ENCODE data around the gene CMIP.

The CMIP gene

DNA sequence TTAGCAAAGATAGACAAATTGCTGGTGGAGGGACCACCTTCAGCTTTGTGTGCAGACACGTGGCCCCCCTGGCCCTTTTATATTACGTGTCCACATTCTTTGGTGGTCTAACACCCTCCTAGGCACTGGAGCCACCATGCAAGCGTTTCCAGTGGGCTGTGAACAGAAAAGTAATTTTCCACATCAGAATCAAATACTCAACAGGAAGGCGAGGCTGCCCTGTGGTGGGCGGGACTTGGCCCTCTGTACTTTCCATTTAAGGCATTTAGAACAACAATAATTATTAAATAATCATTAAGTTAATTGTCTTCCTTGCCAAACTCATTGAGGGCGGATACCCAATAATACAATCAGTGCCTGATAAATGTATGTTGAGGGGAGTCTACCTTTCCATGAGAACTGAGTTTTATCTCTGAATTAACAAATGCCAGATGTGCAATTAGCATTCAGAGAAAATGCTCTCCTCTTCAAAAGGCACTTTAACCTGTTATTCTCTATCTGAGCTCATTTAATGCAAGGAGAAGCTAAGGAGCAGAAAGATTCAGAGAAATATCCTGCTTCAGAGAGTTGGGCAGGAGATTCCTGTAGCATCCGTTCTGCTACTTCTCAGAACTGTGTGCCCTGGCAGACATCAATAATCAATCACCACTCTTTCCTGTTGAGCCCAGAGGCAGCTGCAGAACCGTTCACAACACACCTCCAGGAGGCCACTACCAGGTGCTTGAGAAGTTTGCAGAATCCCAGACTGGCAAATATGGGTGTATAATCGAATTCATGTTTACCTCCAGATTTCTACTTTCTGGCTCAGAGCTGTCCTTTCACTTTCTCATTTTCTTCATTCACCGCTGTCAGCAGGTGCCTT lies 109.4 kb downstream of the CMIP start:
- DNase-seq = no peak

DNA sequence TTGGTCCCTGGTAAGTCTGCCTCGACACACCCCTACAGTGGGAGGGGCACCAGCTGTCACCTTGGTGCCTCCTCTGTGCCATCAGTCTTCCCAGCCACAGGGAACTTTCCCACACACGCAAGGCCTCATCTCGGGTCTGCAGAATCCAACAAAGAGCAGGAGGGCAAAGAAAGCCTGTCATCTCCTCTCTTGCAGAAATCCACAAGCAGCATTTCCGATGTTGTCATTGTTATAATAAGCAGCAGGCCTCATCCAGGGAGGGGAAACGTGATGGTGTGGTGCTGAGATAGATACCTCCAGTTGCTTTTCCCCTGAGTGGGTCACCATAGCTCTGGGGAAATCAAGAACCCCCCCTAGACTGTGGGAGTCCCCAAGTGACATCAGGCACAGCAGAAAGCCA lies 110.4 kb downstream of the CMIP start:
- DNase-seq = no peak

DNA sequence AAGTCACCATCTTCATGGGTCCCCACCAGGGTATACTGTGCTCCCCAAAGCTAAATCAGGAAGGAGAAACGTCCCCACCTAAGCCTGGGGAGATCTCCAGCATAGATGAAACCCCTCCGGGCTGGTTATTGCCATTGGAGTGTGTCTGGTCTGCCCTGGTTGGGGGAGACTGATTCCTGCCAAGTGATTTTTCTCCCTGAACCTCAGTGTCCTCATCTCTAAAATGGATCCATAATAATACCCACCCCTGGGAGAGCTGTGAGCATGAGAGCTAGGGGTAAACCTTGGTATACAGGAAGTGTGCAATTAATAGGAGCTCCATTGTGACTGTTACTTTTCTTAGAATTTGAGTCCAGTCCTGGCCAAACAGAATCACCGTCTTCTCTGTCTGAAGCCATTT lies 111.1 kb downstream of the CMIP start:
- no peak for DNase-seq

DNA sequence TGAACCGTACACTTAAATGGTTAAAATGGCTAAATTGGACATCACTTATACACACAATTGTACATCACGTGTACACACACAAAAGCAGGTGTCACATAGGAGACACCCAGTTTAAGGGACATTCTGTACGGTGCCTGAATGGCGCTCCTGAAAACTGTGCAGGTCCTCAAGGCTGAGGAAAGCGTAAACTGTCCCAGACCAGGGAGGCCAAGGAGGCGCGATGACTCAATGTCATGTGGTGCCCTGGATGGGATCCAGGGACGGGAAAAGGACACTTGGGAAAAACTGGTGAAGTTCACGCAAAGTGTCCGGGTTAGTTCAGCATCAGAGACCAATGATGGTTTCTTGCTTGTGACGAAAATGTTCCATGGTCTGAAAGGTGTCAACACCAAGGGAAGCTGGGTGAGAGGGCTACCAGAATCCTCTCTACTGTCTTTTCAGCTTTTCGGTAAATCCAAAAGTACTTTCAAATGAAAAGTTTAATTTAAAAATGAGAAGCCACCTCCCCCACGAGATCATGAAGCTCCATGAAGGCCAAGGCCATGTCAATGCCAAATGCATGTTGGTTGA lies 112.2 kb downstream of the CMIP start:
- no peak for DNase-seq

DNA sequence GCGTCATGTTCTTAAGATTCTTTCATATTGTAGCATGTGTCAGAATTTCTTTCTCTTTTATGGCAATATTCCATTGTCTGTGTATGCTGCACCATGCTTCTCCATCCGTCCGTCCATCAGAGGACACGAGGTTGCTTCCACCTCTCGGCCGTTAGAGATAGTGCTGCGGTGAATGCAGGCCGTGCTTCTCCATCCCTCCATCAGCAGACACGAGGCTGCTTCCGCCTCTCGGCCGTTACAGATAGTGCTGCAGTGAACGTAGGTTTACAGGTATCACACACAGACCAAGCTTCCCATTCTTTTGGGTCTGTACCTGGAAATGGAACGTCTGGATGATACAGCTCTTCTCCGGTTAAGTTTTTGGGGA lies 113.5 kb downstream of the CMIP start:
- no peak for DNase-seq

DNA sequence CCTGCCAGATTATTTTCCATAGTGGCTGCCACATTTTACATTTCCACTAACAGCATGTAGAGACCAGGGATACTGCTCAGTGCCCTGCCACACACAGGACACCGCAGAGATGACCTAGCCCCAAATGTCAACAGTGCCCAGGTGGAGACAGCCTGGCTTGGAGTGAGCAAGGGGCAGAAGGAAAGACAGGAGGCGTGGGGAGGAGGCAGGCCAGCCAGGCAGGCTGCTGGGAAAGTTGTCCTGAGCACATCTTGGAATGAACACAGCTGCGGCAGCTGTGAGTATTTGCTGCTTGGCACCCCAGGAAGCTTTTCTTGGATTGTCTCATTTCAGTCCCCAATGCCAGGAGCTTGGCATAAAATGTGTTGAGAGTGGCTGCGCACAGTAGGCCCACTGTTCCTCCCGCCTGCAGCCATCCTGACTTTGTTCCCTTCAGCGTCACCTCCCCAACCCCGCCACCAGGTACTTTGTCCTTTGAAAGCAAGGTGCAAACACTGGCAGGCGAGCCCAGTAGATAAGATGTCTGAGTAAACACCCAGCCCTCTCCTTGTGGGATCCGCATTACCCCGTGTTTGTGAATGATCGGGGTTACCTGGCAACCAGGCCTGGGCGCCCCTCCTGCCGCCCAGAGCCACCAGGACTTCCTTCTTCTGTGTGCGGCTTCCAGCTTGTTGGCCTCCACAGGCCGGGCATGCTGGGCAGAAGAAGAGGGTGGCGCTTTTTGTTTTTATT lies 114.0 kb downstream of the CMIP start:
- DNase-seq = no peak

DNA sequence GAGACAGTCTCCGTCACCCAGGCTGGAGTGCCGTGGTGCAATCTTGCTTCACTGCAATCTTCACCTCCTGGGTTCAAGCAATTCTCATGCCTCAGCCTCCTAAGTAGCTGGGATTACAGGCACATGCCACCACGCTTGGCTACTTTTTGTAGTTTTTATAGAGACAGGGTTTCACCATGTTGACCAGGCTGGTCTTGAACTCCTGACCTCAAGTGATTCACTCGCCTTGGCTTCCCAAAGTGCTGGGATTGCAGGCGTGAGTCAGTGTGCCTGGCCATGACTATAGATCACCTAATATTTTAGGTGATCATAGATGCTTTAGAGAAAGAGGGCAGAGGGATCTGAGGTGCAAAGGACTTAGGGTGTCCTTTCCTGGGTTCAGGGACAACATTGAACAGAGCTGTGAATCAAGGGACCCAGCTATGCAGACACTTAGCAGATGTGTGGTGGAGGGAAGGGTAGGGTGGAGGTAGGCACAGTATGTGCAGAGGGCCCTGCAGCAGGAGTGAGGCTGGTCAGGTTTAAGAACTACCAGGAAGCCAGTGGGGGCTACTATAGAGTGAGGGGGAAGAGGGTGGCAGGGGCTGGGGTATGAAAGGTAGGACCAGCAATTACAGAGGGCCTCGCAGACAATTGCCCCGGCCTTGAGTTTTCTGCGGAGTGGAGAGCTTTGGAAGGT lies 116.5 kb downstream of the CMIP start:
- DNase-seq = no peak

DNA sequence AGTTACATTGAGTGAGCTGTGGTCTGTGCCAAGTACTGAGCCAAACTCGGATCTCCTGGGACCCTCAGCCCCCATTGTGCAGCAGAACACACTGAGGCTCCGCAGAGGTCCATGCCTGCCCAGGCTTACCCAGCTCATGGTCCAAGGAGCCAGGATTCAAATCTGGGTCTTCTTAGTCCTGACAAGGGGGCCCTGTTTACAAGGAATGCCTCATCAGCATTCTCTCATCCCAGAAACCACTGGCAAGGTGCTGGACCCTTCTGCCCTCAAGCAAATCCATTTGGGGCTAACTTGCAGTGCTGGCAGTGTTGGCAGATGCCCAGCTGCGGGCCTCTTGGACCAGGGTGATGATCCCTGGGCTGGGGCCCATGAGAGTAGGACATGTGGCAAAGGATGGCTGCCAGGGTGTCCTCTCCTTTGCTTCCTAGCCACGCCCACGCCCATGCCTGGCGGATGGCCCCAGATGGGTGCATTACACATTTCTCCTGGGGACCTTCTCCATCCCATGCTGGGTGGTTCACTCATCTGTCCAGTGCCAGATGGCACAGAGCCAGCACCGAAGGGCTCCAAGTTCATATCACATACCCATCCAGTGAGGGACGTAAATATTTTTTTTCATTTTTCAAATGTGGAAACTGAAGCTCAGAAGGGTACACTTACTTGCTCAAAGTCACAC lies 117.7 kb downstream of the CMIP start:
- DNase-seq = no peak

DNA sequence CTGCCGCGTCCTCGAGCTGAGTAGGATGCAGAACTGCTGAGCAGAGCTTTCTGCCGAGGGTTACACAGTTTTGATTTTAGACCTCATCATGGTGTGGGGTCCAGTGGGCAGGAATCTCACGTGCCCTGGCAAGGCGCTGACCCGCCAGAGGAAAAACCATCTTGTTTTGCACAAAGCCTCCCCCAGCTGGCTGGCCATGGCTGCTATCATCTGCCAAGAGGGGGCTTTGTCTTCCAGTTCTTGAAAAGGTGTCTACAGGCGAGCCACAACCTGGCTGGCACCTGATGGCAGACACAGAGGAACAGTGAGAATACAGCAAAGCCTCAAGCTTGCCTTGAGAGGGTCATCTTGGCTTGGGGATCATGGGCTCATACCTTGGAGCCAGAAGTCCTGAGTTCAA lies 118.3 kb downstream of the CMIP start:
- DNase-seq = no peak

DNA sequence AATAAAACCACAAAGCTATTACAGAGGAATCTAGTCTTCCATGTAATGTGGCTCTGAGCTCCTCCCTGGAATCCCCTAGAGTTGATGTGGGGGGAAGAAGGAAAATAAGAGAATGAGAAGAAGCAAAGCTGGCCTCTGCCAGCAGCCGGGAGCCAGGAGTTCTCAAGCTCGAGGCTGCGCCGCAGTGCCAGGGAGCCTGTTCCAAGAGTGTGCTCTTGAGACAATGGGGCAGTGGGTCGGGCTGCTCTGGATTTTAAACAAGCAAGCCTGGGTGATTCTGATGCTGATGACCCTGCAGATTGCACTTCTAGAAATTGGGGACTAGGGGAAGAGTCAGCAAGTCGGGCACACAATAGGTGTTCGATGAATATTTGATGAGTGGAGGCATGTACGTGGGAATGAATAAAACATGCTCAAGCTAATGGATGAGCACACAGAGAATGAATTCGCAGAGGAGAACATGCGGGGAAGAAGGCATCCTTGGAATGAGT lies 119.9 kb downstream of the CMIP start:
- DNase-seq = no peak

DNA sequence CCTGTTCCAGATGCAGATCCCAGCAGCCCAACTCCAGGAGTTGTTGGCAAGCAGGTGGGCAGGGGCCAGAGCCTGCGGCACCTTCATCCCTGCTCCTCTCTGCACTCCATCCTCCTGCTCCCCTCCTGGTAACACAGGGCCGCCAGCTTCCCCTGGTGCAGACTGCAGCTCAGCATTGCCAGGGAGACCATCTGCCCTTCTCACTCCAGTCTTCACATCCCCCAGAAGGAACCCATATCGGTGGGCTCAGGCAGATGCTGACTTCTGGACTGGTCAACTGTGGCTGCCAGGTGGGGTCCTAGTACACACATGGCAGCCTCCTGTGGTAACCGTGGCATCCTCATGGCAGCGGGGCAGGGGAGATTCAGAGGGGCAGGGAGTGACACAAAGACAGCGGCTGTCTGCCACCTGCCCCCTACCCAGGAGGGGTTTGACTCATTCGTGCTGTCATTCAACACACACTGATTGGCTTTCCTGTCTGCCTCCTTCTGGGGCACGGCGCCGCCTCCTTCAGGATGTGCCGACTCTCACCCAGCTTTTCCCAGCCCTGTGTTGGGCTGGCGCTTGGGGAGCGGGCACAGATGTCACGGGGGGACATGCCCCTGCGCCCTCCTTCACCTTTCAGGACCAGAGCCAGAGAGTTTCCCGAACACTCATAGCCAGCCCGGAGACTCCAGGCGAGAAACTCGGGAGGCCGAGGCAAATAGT lies 120.9 kb downstream of the CMIP start:
- DNase-seq = no peak

DNA sequence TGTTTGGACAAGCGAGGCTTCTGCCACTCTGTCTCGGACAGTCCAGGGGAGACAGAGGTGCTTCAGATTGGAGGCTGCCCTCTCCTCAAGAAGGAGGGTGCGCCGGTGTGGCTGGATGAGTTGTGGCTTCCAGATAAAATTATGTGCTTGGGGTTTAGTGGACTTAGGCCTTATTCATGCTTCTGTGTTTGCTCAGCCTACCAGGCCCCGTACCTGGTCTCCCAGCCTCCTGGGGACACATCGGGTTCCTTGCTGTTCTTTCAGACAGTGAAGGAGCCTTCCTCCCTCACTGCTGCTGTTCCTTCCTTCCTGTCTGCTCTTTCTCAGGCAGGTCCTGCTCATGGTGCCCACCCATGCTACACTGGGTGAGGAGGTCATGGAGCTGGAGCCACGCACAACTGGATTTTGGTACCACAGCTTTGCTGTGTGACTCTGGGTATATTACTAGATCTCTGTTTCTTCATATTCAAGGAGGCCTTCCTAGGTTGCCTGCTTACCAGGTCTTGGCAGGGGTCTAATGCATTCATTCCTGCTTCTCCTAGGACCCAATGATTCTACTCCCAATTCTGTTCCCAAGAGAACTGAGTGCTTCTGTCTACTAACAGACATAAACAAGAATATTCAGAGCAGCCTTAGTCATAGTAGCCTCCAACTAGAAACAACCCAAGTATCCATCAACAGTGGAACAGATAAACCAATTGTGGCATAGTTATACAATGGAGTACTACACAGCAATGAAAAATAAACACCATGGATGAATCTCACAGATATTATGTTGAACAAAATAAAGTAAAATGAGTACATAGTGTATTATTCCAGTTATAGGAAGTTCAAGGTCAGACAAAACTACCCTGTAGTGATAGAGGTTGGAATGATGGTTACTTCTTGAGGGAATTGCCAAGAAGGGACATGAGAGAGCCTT lies 121.7 kb downstream of the CMIP start:
- DNase-seq = no peak

DNA sequence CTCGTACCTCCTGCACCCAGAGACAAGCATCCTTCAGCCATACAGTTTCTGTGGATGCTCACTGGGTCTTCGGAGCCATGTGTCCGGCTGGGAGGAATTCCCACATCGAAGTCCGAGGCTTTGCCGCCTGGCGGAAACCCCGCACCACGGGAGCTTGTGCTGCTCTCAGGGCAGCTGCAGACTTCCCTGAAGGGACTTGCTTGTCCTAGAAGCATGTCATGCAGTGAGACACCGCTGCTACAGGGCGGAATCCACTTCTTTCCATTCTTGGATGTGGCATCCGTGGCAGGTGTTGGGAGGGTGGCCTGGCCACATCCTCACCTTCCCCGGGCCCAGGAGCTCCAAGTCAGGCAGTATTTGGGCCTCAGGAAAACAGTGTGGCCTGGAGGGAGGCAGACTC lies 122.5 kb downstream of the CMIP start:
- DNase-seq = no peak

DNA sequence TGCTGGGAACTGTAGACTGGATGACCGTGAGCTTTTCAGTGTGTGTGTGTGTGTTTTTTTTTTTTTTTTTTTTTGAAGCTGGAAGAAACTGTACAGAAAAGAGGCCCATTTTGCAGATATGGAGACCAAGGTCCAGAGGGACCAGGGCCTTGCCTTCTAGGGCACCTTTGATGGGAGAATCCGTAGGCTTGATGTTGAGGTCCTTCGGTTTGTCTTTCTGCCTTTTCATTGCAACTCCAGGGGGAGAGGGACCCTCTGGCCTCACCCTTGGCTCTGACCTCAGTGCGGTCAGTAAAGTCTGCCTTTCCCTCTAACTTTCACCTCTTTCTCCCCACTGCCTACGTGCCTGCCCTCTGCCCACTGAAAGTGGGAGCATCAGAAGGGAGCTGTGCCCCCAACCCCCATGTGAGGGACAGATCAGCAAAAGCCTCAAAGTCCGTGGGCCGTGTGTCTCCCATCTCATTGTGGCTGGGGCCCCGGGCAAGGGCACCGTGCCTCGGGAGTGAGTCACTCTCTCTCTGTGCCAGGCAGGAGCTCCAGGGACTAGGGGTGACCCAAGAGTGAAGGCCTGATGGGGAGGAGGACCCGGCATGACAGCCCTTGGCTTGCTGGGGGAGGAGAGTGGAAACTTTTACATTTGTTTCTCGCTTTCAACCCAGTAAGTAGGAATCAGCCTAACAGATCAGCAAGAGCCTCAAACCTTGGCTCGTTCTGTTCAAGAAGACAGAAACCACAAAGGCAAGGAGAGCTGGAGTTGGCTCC lies 123.6 kb downstream of the CMIP start:
- no peak for DNase-seq

DNA sequence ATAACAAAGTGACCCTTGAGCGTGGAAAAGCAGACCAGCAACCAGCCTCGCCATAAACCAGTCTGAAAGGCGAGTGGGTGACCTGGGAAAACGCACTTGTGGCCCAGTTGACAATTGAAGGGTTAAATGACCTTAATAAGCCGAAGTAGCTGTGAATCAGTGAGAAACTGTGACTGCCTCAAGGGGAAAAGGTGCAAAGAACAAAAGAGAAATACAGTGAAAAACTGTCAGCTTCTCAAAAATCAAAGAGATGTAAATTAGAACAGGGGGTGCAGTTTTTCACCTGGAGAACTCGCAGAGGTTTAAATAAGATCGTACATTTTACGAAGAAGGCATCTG lies 124.1 kb downstream of the CMIP start:
- DNase-seq = no peak

DNA sequence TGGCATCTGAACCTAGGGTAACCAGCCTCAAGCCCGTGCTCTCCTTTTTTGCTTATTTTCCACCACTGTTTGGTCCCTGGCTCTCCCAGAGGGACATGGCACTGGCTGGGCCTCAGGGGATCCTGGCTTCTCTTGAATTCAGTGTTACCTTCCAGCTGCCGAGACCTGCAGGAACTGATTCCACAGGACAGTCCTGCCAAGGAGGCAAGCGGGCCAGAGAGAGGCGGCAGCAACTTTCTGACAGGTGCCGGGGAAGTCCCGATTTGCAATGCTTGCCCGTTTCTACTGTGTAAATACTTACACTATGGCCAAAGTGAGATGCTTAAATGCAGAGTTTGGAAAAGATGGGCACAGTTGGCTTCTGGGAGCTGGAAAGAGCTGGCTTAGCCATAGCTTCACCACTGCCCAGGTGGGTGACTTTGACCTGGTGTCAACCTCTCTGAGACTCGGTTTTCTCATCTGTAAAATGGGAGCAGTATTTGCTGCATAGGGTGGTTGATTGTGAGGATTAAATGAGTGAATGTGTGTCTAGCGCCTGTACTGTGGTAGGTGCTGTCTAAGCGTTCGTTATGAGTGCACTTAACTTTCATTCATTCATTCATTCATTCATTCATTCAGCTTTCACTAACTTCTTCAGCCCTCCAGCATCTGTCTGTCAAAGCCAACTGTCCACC lies 124.9 kb downstream of the CMIP start:
- DNase-seq = no peak

DNA sequence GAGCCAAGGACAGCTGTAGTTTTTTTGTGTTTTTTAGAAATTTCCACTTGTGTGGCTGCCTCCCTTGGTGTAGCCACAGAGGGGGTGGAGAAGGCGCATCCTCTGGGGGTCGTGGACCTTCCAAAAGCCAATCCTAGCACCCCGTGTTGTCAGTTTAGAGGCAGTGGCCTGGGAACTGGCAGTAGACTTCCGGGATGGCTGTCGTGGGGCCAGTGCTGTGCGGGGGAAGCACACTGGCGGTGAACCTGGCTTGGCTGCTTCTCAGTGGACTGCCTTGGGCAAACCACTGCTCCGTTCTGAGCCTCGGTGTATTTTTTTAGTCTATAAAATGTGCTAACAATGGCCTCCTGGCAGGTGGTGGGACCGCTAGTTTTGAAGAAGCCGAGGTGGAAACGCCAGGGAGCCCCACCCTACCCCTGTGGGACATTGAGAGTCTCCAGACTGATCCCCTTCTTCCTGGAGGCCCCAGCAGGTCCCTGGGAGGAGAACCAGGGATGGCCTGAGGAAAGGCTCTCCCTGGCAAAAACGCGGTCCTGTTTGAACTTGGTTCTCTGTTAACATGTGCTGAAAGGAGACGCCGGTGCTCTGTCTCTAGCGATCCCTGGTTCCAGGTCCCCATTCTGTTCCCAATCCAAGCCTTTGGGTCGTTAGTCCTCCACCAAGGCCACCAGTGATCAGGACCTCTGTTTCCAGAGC lies 125.7 kb downstream of the CMIP start:
- no peak for DNase-seq

DNA sequence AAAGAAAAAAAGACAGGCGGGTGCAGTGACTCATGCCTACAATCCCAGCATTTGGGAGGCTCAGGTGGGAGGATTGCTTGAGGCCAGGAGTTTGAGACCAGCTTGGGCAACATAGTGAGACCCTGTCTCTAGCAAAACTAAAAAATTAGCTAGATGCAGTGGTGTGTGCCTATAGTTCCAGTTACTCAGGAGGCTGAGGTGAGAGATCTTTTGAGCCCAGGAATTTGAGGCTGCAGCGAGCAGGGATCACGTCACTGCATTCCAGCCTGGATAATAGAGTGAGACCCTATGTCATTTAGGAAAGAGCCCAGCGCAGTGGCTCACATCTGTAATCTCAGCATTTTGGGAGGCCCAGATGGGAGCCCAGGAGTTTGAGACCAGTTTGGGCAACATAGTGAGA lies 126.6 kb downstream of the CMIP start:
- DNase-seq = no peak

Data from OCI-M1 (cell line).